Prostate gland (tissue), 2 donors: ENCODE data around the gene NABP1.

ENCODE experiments used
- CTCF ChIP-seq, 4 experiments: fragments of 200-600 bp in 2 of 4; fragments of 450-650 bp in 2 of 4; sonication (generic) in 2 of 4; IDR thresholded peaks; 1 replicate in 3 of 4; 2 replicates in 1 of 4; pipeline ENCODE4 v1.5.1; 2016 to 2019; ENCODE audit warnings: antibody characterized with exemption in 4 of 4, mild to moderate bottlenecking in 2 of 4, moderate library complexity in 2 of 4
- POLR2A ChIP-seq: fragments of 450-650 bp; IDR thresholded peaks from one replicate; pipeline ENCODE4 v1.6.1; 2016; ENCODE audit warnings: antibody characterized with exemption, mild to moderate bottlenecking
- POLR2AphosphoS5 ChIP-seq: sonication (generic); formaldehyde crosslinking; IDR thresholded peaks from one replicate; pipeline ENCODE4 v1.6.1; 2017; ENCODE audit warnings: antibody characterized with exemption

DNA sequence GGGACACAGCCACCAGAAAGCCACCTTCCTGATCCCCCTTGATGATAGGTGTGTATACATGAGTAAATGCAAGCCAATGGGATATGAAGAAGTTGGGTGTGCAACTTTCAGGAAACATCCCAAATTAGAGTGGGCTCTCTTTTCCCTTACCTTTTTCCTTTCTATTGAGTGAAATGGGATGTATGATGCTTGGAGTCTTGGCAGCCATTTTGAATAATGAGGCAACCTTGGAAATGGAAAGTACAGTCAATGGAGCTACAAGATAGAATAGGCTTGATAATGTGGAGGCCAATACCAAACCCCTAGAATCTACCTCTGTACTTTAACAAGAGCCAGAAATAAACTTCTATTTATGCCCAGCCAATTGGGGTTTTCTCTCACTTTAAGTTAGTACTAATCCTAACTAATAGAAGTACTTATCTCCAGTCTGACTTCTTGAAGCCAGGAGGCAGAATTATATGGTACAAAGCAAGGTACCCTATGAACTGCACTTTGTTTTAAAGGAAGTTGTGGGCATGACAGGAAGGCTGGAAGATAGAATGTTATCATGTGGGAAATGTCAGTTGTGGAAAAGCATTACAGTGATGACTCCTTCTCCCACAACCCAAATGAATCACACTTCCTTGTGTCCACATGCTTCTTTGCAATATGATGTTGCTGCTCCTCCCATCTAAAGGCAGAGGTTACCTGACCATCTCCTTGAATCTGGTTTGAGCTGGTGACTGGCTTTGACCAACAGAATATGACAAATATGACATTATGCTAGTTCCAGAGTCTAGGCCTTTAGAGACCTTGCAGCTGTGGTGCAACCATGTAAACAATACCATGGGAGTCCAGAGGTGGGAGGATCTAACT is 12.9 kb upstream of the NABP1 start:
- no peak for TF ChIP-seq POLR2AphosphoS5
- TF ChIP-seq CTCF (IDR thresholded peaks at IDR 0.05) = no peak
- TF ChIP-seq POLR2A = no peak
